IMR-90 (cell line): ENCODE results near the gene MYBPC3. TPM values are rescaled to one million over a fixed set of nuclear protein-coding genes. Genes with fewer than 3 reads are reported as not detected.

Experiments
- ATAC-seq: fragments of 200-7000 bp; cut with Tn5 transposase; 2 replicates; pipeline ENCODE4 v1.9.1; 2020; ENCODE audit warnings: low read depth, mild to moderate bottlenecking, moderate library complexity
- BruUV-seq: library from RNA; stranded (reverse); fragments of 400-500 nt; replicated peaks from 2 replicates; lab custom pipeline; 2021; lab: Mats Ljungman, UMichigan
- CTCF ChIA-PET: fragments of 300-600 bp; formaldehyde crosslinking; extraction: SDS; loops from one replicate; lab custom pipeline; 2021; ENCODE audit warnings: antibody characterized with exemption; lab: Yijun Ruan, JAX
- POLR2A ChIA-PET: fragments of 300-600 bp; sonication (Branson Sonifier 250); formaldehyde crosslinking; loops from one replicate; lab custom pipeline; 2022; ENCODE audit warnings: antibody characterized with exemption; ENCODE audit not compliant: unreplicated experiment; lab: Charles Lee
- DNase-seq: peaks from one replicate; pipeline ENCODE4 v3.0.0; 2013
- H2AFZ ChIP-seq: replicated peaks from 2 replicates; pipeline ENCODE3; 2013; ENCODE audit warnings: low read length, mild to moderate bottlenecking; ENCODE audit not compliant: poor library complexity
- H2AK5ac ChIP-seq: 2 replicates; pipeline ENCODE4 v1.6.1; 2013; ENCODE audit warnings: low read depth, low read length, inconsistent platforms
- H2AK9ac ChIP-seq: replicated peaks from 2 replicates; pipeline ENCODE3; 2013; ENCODE audit warnings: mild to moderate bottlenecking, low read depth, low read length, moderate library complexity; ENCODE audit not compliant: poor library complexity
- H2BK120ac ChIP-seq: 2 replicates; pipeline ENCODE4 v1.6.1; 2013; ENCODE audit warnings: low read depth, low read length, inconsistent platforms
- H2BK15ac ChIP-seq: 3 replicates; pipeline ENCODE4 v1.6.1; 2013; ENCODE audit warnings: low read depth, low read length, inconsistent platforms
- H2BK20ac ChIP-seq: 2 replicates; pipeline ENCODE4 v1.6.1; 2013; ENCODE audit warnings: low read depth, mild to moderate bottlenecking, inconsistent platforms, low read length, moderate library complexity
- H2BK5ac ChIP-seq: 2 replicates; pipeline ENCODE4 v1.6.1; 2013; ENCODE audit warnings: mild to moderate bottlenecking, low read depth, low read length, inconsistent platforms; ENCODE audit not compliant: poor library complexity, severe bottlenecking
- H3K14ac ChIP-seq: replicated peaks from 2 replicates; pipeline ENCODE4 v1.6.1; 2013; ENCODE audit warnings: low read depth, low read length, inconsistent platforms
- H3K18ac ChIP-seq: 2 replicates; pipeline ENCODE4 v1.6.1; 2013; ENCODE audit warnings: low read depth, low read length, control low read depth
- H3K23ac ChIP-seq: 2 replicates; pipeline ENCODE4 v1.6.1; 2013; ENCODE audit warnings: low read depth, low read length, inconsistent platforms
- H3K27ac ChIP-seq: 2 replicates; pipeline ENCODE4 v1.5.1; 2013; ENCODE audit warnings: mild to moderate bottlenecking, control low read depth, low read length; ENCODE audit not compliant: insufficient read depth
- H3K27me3 ChIP-seq: 2 replicates; pipeline ENCODE4 v1.6.1; 2013; ENCODE audit warnings: low read length; ENCODE audit not compliant: control insufficient read depth, insufficient read depth
- H3K36me3 ChIP-seq: 2 replicates; pipeline ENCODE4 v1.6.1; 2013; ENCODE audit warnings: low read length, mixed read lengths; ENCODE audit not compliant: control insufficient read depth, insufficient read depth
- H3K4ac ChIP-seq: 2 replicates; pipeline ENCODE4 v1.6.1; 2013; ENCODE audit warnings: low read depth, low read length, inconsistent platforms
- H3K4me1 ChIP-seq: 2 replicates; pipeline ENCODE4 v1.6.1; 2013; ENCODE audit warnings: low read length, mixed read lengths; ENCODE audit not compliant: control insufficient read depth, insufficient read depth
- H3K4me2 ChIP-seq: 2 replicates; pipeline ENCODE4 v1.6.1; 2013; ENCODE audit warnings: low read depth, mild to moderate bottlenecking, control low read depth, low read length, moderate library complexity
- H3K4me3 ChIP-seq: 2 replicates; pipeline ENCODE4 v1.5.1; 2013; ENCODE audit warnings: low read depth, mild to moderate bottlenecking, control low read depth, low read length, moderate library complexity; ENCODE audit not compliant: insufficient read depth
- H3K56ac ChIP-seq: 2 replicates; pipeline ENCODE4 v1.6.1; 2013; ENCODE audit warnings: low read length, inconsistent platforms; ENCODE audit not compliant: insufficient read depth; ENCODE audit errors: extremely low read depth
- H3K79me1 ChIP-seq, 2 experiments: 2 replicates each; pipeline ENCODE4 v1.6.1; 2013; ENCODE audit warnings: low read length in 2 of 2, inconsistent platforms in 1 of 2, low read depth in 1 of 2
- H3K9ac ChIP-seq: 2 replicates; pipeline ENCODE4 v1.6.1; 2013; ENCODE audit warnings: low read depth, low read length, control low read depth
- H3K9me1 ChIP-seq: 2 replicates; pipeline ENCODE4 v1.6.1; 2013; ENCODE audit warnings: low read length, inconsistent platforms; ENCODE audit not compliant: insufficient read depth
- H3K9me3 ChIP-seq: 2 replicates; pipeline ENCODE4 v1.6.1; 2013; ENCODE audit warnings: low read length; ENCODE audit not compliant: control insufficient read depth, insufficient read depth
- H4K20me1 ChIP-seq: 2 replicates; pipeline ENCODE4 v1.6.1; 2013; ENCODE audit warnings: low read length, inconsistent platforms; ENCODE audit not compliant: insufficient read depth
- H4K5ac ChIP-seq: 2 replicates; pipeline ENCODE4 v1.6.1; 2013; ENCODE audit warnings: mild to moderate bottlenecking, low read depth, low read length, control low read depth
- H4K8ac ChIP-seq, 2 experiments: 2 replicates each; pipeline ENCODE4 v1.6.1; 2013; ENCODE audit warnings: low read depth in 2 of 2, low read length in 2 of 2, control low read depth in 1 of 2, inconsistent platforms in 1 of 2
- H4K91ac ChIP-seq: 2 replicates; pipeline ENCODE4 v1.6.1; 2013; ENCODE audit warnings: low read depth, low read length, inconsistent platforms; ENCODE audit not compliant: insufficient read depth
- BHLHE40 ChIP-seq: fragments of 150-350 bp; IDR thresholded peaks from 2 replicates; pipeline ENCODE4 v1.6.1; 2016; ENCODE audit warnings: mild to moderate bottlenecking, low read depth, low read length
- CEBPB ChIP-seq: IDR thresholded peaks from 2 replicates; pipeline ENCODE4 v1.6.1; 2012; ENCODE audit warnings: low read depth, low read length, improper control_type of control experiment
- CHD1 ChIP-seq: IDR thresholded peaks from 2 replicates; pipeline ENCODE4 v1.6.1; 2012; ENCODE audit warnings: low read depth, low read length, improper control_type of control experiment
- MAZ ChIP-seq: IDR thresholded peaks from 2 replicates; pipeline ENCODE4 v1.6.1; 2012; ENCODE audit warnings: low read depth, mild to moderate bottlenecking, low read length, improper control_type of control experiment, moderate library complexity, borderline replicate concordance
- MXI1 ChIP-seq: IDR thresholded peaks from 2 replicates; pipeline ENCODE4 v1.6.1; 2012; ENCODE audit warnings: low read depth, mild to moderate bottlenecking, low read length, moderate library complexity, borderline replicate concordance
- NFE2L2 ChIP-seq: fragments of 150-350 bp; IDR thresholded peaks from 2 replicates; pipeline ENCODE4 v1.6.1; 2016; ENCODE audit warnings: low read depth, mild to moderate bottlenecking, low read length
- RCOR1 ChIP-seq: IDR thresholded peaks from 2 replicates; pipeline ENCODE4 v1.6.1; 2012; ENCODE audit warnings: mild to moderate bottlenecking, low read length, improper control_type of control experiment; ENCODE audit not compliant: insufficient replicate concordance
- RFX5 ChIP-seq: IDR thresholded peaks from 2 replicates; pipeline ENCODE4 v1.8.0; 2012; ENCODE audit warnings: low read depth, mild to moderate bottlenecking, low read length, moderate library complexity
- SMC3 ChIP-seq: fragments of 150-350 bp; IDR thresholded peaks from 2 replicates; pipeline ENCODE4 v1.6.1; 2016; ENCODE audit warnings: low read depth, mild to moderate bottlenecking, antibody characterized with exemption, low read length, moderate library complexity
- USF2 ChIP-seq: fragments of 150-350 bp; IDR thresholded peaks from 2 replicates; pipeline ENCODE4 v1.6.1; 2017; ENCODE audit warnings: mild to moderate bottlenecking, antibody characterized with exemption, low read length, low read depth
- WGBS, 2 experiments: methylation state at CpG; one replicate each; pipeline versions ENCODE4 v1.1.5 to v1.1.7; 2013; ENCODE audit warnings: missing lambda C conversion rate in 2 of 2; ENCODE audit not compliant: insufficient read length in 1 of 2; ENCODE audit errors: extremely low coverage in 2 of 2; 5-methylcytosine and 5-hydroxymethylcytosine counted together
- dilution Hi-C: fragments of 300-500 bp; cut with HindIII; formaldehyde crosslinking; loops from one replicate; pipeline ENCODE4 v1.14.3; 2018; ENCODE audit warnings: low sequenced_read_pairs; ENCODE audit not compliant: unreplicated experiment
- in situ Hi-C: fragments of 300-500 bp; cut with MboI; formaldehyde crosslinking; loops from 3 replicates; pipeline ENCODE4 v1.14.3; 2019; ENCODE audit warnings: low sequenced_read_pairs, inconsistent platforms, mixed read lengths
- intact Hi-C: fragments of 100-400 bp; cut with micrococcal nuclease; formaldehyde crosslinking; loops from 2 replicates; pipeline ENCODE4 v1.10.0; 2022
- polyA plus RNA-seq, 3 experiments: library from polyadenylated mRNA; depleted of rRNA; stranded (reverse); fragments of >200 nt; gene quantifications; 2 replicates each; pipeline ENCODE4 v1.2.3, GENCODE V29; 2012; ENCODE audit warnings: low replicate concordance in 1 of 3
- total RNA-seq: library from RNA; depleted of rRNA; stranded (reverse); fragments of >200 nt; gene quantifications from 2 replicates; pipeline ENCODE4 v1.2.3, GENCODE V29; 2012

Gene MYBPC3
- total and polyA plus RNA-seq, 2 of the 4 experiments (the other 2 are of a cell fraction): not detected

- no peaks in the 10 kb centered on the region for H3K9me3 ChIP-seq
- intact Hi-C loops (no loop called here), dilution Hi-C loops (no loop called here), in situ Hi-C loops (no loop called here)
- no peak overlapping the region for H3K23ac ChIP-seq
- no peak overlapping the region for H2BK120ac ChIP-seq
- H3K27ac ChIP-seq: no peak overlapping the region
- POLR2A ChIA-PET: no interaction called here
- H3K4me2 ChIP-seq: no peak overlapping the region; the same call in 1 of the 2 replicates
- no peak overlapping the region for H3K18ac ChIP-seq
- no peaks in the 10 kb centered on the region for H3K36me3 ChIP-seq
- WGBS, 2 experiments: 17% methylated on average over 1 of the region's 8 CpGs; no CpG with 5 or more reads in 1 of the 2 experiments
- no peak overlapping the region for H2BK20ac ChIP-seq
- H4K20me1 ChIP-seq: no peaks in the 10 kb centered on the region
- no peaks in the 10 kb centered on the region for H3K9me1 ChIP-seq
- CTCF ChIA-PET: no interaction called here
- no peak overlapping the region for H4K91ac ChIP-seq
- H2BK15ac ChIP-seq: no peak overlapping the region
- no peak overlapping the region for H3K14ac ChIP-seq
- H3K4me1 ChIP-seq: peaks cover 8% of the 10 kb centered on the region
- H3K56ac ChIP-seq: no peak overlapping the region
- BruUV-seq: no TSS peak
- no peak overlapping the region for H3K4ac ChIP-seq
- no peak overlapping the region for H2AK9ac ChIP-seq
- no peak overlapping the region for H3K4me3 ChIP-seq
- no peak overlapping the region for H3K9ac ChIP-seq
- H4K8ac ChIP-seq: peak overlapping the region; percentile 9 to 51; a peak in 2 of 4 replicates
- H3K79me1 ChIP-seq: no peaks in the 10 kb centered on the region
- no peak overlapping the region for H2BK5ac ChIP-seq
- no peaks in the 10 kb centered on the region for H3K27me3 ChIP-seq
- peak overlapping the region; percentile 69 for H2AFZ ChIP-seq
- ATAC-seq (peak; percentile 40), DNase-seq (no peak)
- TF ChIP-seq BHLHE40 (no peak), MAZ (no peak), RFX5 (no peak), CEBPB (no peak), NFE2L2 (no peak), MXI1 (no peak), CHD1 (no peak), RCOR1 (no peak), SMC3 (no peak), USF2 (no peak)
- no peak overlapping the region for H2AK5ac ChIP-seq
- H4K5ac ChIP-seq: no peak overlapping the region; the same call in 1 of the 2 replicates
These were observed 48.3 kb upstream of the MYBPC3 start for GRCh38 chr11:47400768-47401279.
